ENCODE data around the gene SENP6. TPM values are rescaled to one million over a fixed set of nuclear protein-coding genes. Genes with fewer than 3 reads are reported as not detected.
A peak's percentile ranks its signal among the peaks of the same experiment; 100 is the strongest.

The SENP6 gene
- total RNA-seq, 1 donor from 2014 or later, result 100 TPM

- Histone ChIP-seq H3K36me3 (ENCODE audit: insufficient read depth, low read length) (no peaks in the 10 kb centered on the region), H2AFZ (ENCODE audit: low read depth, low read length) (no peak overlapping the region), H3K79me2 (ENCODE audit: insufficient read depth, low read length) (peaks cover 100% of the 10 kb centered on the region), H3K27me3 (ENCODE audit: insufficient read depth, low read length) (no peaks in the 10 kb centered on the region), H3K9ac (ENCODE audit: low read length) (no peak overlapping the region), H3K4me3 (ENCODE audit: insufficient read depth, low read depth, low read length) (no peak overlapping the region), H3K4me2 (ENCODE audit: low read length) (no peak overlapping the region), H4K20me1 (ENCODE audit: insufficient read depth, low read length) (peaks cover 99% of the 10 kb centered on the region), H3K4me1 (ENCODE audit: insufficient read depth, low read length) (no peaks in the 10 kb centered on the region), H3K9me3 (ENCODE audit: insufficient read depth, low read depth, low read length) (no peaks in the 10 kb centered on the region), H3K27ac (ENCODE audit: low read depth, low read length) (no peak overlapping the region)
- Mint-ChIP-seq H3K9me3 (ENCODE audit: unreplicated experiment) (no peaks in the 10 kb centered on the region), H3K36me3 (ENCODE audit: low read depth, unreplicated experiment) (peaks cover 2% of the 10 kb centered on the region), H3K4me1 (ENCODE audit: low read depth, unreplicated experiment) (peaks cover 48% of the 10 kb centered on the region), H3K4me3 (ENCODE audit: unreplicated experiment) (no peak overlapping the region), H3K27me3 (ENCODE audit: low read depth, unreplicated experiment) (no peaks in the 10 kb centered on the region), H3K27ac (ENCODE audit: unreplicated experiment) (no peak overlapping the region)
- FAIRE-seq (no peak), DNase-seq (ENCODE audit: low read depth) (peak; percentile 44)
- TF ChIP-seq EZH2 (IDR thresholded peaks at IDR 0.05; ENCODE audit: insufficient read depth, low read length) (no peak), CTCF (IDR thresholded peaks at IDR 0.05; ENCODE audit: insufficient read depth, low read depth, low read length) (no peak)
These were observed 9.5 kb downstream of the SENP6 start for GRCh38 chr6:75611011-75611701.

- H3K27ac ChIP-seq (ENCODE audit: low read depth, low read length), result no peak overlapping the region
- no peak overlapping the region for H3K9ac ChIP-seq (ENCODE audit: low read length)
- DNase-seq (ENCODE audit: low read depth) (peak; percentile 26), FAIRE-seq (no peak)
- H3K79me2 ChIP-seq (ENCODE audit: insufficient read depth, low read length), result peaks cover 99% of the 10 kb centered on the region
- Mint-ChIP-seq H3K4me3 (ENCODE audit: unreplicated experiment) (no peak overlapping the region), H3K4me1 (ENCODE audit: low read depth, unreplicated experiment) (peaks cover 44% of the 10 kb centered on the region), H3K9me3 (ENCODE audit: unreplicated experiment) (no peaks in the 10 kb centered on the region), H3K27ac (ENCODE audit: unreplicated experiment) (no peak overlapping the region), H3K27me3 (ENCODE audit: low read depth, unreplicated experiment) (no peaks in the 10 kb centered on the region), H3K36me3 (ENCODE audit: low read depth, unreplicated experiment) (peaks cover 2% of the 10 kb centered on the region)
- H3K27me3 ChIP-seq (ENCODE audit: insufficient read depth, low read length), result no peaks in the 10 kb centered on the region
- no peaks in the 10 kb centered on the region for H3K4me1 ChIP-seq (ENCODE audit: insufficient read depth, low read length)
- no peak overlapping the region for H2AFZ ChIP-seq (ENCODE audit: low read depth, low read length)
- TF ChIP-seq EZH2 (IDR thresholded peaks at IDR 0.05; ENCODE audit: insufficient read depth, low read length), result no peak
- no peak for TF ChIP-seq CTCF (IDR thresholded peaks at IDR 0.05; ENCODE audit: insufficient read depth, low read depth, low read length)
- no peaks in the 10 kb centered on the region for H3K9me3 ChIP-seq (ENCODE audit: insufficient read depth, low read depth, low read length)
- peaks cover 98% of the 10 kb centered on the region for H4K20me1 ChIP-seq (ENCODE audit: insufficient read depth, low read length)
- H3K4me3 ChIP-seq (ENCODE audit: insufficient read depth, low read depth, low read length), result no peak overlapping the region
- no peaks in the 10 kb centered on the region for H3K36me3 ChIP-seq (ENCODE audit: insufficient read depth, low read length)
- H3K4me2 ChIP-seq (ENCODE audit: low read length), result no peak overlapping the region
These were observed 10.2 kb downstream of the SENP6 start for GRCh38 chr6:75611702-75612375.

GRCh38 chr6:75612434-75612833, 10.8 kb downstream of the SENP6 start:
- Mint-ChIP-seq H3K27ac (ENCODE audit: unreplicated experiment) (no peak overlapping the region), H3K9me3 (ENCODE audit: unreplicated experiment) (no peaks in the 10 kb centered on the region), H3K4me3 (ENCODE audit: unreplicated experiment) (no peak overlapping the region), H3K36me3 (ENCODE audit: low read depth, unreplicated experiment) (peaks cover 2% of the 10 kb centered on the region), H3K4me1 (ENCODE audit: low read depth, unreplicated experiment) (peaks cover 43% of the 10 kb centered on the region), H3K27me3 (ENCODE audit: low read depth, unreplicated experiment) (no peaks in the 10 kb centered on the region)
- DNase-seq (ENCODE audit: low read depth), result no peak
- Histone ChIP-seq H3K27ac (ENCODE audit: low read depth, low read length) (no peak overlapping the region), H3K27me3 (ENCODE audit: insufficient read depth, low read length) (no peaks in the 10 kb centered on the region), H3K4me1 (ENCODE audit: insufficient read depth, low read length) (no peaks in the 10 kb centered on the region), H3K79me2 (ENCODE audit: insufficient read depth, low read length) (peaks cover 99% of the 10 kb centered on the region), H3K9ac (ENCODE audit: low read length) (no peak overlapping the region), H4K20me1 (ENCODE audit: insufficient read depth, low read length) (peaks cover 95% of the 10 kb centered on the region), H3K36me3 (ENCODE audit: insufficient read depth, low read length) (no peaks in the 10 kb centered on the region), H3K4me2 (ENCODE audit: low read length) (no peak overlapping the region), H2AFZ (ENCODE audit: low read depth, low read length) (no peak overlapping the region), H3K9me3 (ENCODE audit: insufficient read depth, low read depth, low read length) (no peaks in the 10 kb centered on the region), H3K4me3 (ENCODE audit: insufficient read depth, low read depth, low read length) (no peak overlapping the region)
- no peak for FAIRE-seq
- no peak for TF ChIP-seq CTCF (IDR thresholded peaks at IDR 0.05; ENCODE audit: insufficient read depth, low read depth, low read length)
- no peak for TF ChIP-seq EZH2 (IDR thresholded peaks at IDR 0.05; ENCODE audit: insufficient read depth, low read length)

All from astrocyte (in vitro differentiated cells and primary cell).